Activated CD4-positive, alpha-beta memory T cell treated with anti-CD3 and anti-CD28 coated beads for 36 hours (primary cell): ENCODE data around the gene CARNS1. TPM values are rescaled to one million over a fixed set of nuclear protein-coding genes. Genes with fewer than 3 reads are reported as not detected.

ENCODE experiments used
- CTCF ChIA-PET: fragments of 350-600 bp; sonication (Branson Sonifier 250); formaldehyde crosslinking; loops from one replicate; lab custom pipeline; 2021; ENCODE audit warnings: antibody characterized with exemption, inconsistent platforms; lab: Charles Lee
- POLR2A ChIA-PET: fragments of 350-600 bp; sonication (Branson Sonifier 250); formaldehyde crosslinking; loops from one replicate; lab custom pipeline; 2021; ENCODE audit warnings: antibody characterized with exemption; lab: Charles Lee
- DNase-seq: peaks from one replicate; pipeline ENCODE4 v3.0.0-alpha.2; 2020
- H3K27ac Mint-ChIP-seq: one replicate; pipeline ENCODE4 v1.8.0; 2021; ENCODE audit warnings: mixed read lengths
- H3K27me3 Mint-ChIP-seq: one replicate; pipeline ENCODE4 v1.8.0; 2021; ENCODE audit warnings: mixed read lengths
- H3K36me3 Mint-ChIP-seq: one replicate; pipeline ENCODE4 v1.8.0; 2021; ENCODE audit warnings: mixed read lengths
- H3K4me1 Mint-ChIP-seq: one replicate; pipeline ENCODE4 v1.8.0; 2021; ENCODE audit warnings: low read depth, mixed read lengths
- H3K4me3 Mint-ChIP-seq: one replicate; pipeline ENCODE4 v1.8.0; 2021; ENCODE audit warnings: mild to moderate bottlenecking, mixed read lengths
- H3K9me3 Mint-ChIP-seq: one replicate; pipeline ENCODE4 v1.8.0; 2021; ENCODE audit warnings: mixed read lengths
- intact Hi-C: fragments of 100-400 bp; cut with micrococcal nuclease; formaldehyde crosslinking; loops from one replicate; pipeline ENCODE4 v1.15.1; 2023
- total RNA-seq, 2 experiments: library from RNA; stranded (reverse); gene quantifications; one replicate each; pipeline ENCODE4 v1.2.3, GENCODE V29; 2021

Gene CARNS1
- total RNA-seq, 2 experiments from 2014 or later = 2.3 to 3.3 TPM

DNA sequence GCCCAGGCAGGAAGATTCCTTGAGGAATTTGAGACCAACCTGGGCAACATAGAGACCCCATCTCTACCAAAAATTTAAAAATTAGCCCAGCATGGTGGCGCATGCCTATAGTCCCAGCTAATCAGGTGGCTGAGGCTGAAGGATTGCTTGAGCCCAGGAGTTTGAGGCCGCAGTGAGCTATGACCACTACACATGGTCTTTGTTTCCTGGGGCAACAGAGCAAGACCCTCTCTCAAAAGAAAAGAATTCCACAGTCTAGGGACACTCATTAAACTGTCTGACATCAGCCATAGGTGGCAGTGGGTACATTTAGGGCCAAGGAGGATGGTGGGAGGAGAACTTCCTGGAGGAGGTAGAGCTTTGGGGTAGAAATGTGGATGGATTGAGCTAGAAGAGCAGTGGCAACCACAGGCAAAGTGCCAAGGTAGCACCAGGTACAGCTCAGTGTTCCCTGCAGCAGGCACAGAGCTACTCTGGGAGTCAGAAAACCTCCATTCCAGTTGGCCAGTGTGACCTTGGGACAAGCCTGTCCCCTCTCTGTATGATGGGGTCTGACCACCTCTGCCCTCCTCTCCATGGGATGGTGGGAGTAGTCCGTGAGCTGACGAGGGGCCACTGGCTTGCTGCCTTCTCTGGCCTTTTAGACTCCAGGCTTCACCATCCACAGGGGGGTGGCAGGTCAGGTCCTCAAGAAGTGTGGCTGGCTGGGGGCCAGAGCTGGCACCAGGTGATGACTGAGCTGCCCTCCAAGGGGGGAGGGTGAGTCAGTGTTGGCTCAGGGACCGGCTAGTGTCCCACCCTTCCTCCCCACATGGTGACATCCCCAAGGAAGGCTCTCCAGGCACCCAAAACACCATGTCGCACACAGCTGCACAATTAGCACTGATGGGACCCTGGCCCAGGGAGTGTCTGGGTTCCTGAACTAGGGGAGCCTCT is 38.3 kb upstream of the CARNS1 start:
- POLR2A ChIA-PET = no interaction called here
- Mint-ChIP-seq H3K4me1 (peaks cover 15% of the 10 kb centered on the region), H3K4me3 (no peak overlapping the region), H3K27me3 (peaks cover 6% of the 10 kb centered on the region), H3K36me3 (no peaks in the 10 kb centered on the region), H3K27ac (no peak overlapping the region), H3K9me3 (no peaks in the 10 kb centered on the region)
- intact Hi-C loops = no loop called here
- DNase-seq = no peak
- CTCF ChIA-PET = interaction anchor here (0.7 to 21.4 kb wide), 3 partner anchors 21 to 48 kb away, joined by 4 to 995 read pairs (median 21); partner anchors contain the start of gene POLD4

DNA sequence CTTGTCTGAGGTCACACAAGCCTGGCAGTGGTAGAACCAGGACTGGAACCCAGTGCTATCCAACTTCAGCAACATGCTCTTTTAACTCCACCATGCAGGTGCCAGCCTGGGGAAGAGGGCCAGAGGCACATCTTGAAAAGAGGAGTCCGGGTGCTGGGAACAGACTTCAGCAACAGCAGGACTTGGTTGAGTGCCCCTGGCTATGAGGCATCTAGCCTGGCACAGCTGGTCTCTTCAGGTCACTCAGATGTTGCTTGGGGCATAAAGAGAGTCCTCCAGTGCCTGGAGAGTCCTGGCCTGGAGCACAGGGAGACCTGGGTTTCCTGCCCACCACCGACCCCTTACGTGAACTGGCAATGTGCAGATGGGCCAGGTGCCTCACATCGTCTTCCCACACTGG is 36.9 kb upstream of the CARNS1 start:
- Mint-ChIP-seq H3K4me1 (peaks cover 16% of the 10 kb centered on the region), H3K9me3 (no peaks in the 10 kb centered on the region), H3K27me3 (peaks cover 6% of the 10 kb centered on the region), H3K27ac (no peak overlapping the region), H3K4me3 (no peak overlapping the region), H3K36me3 (no peaks in the 10 kb centered on the region)
- no peak for DNase-seq
- ChIA-PET POLR2A (interaction anchor here (0.9 kb wide), 1 partner anchor 22 kb away, joined by 4 read pairs; no protein-coding TSS in a partner anchor), CTCF (interaction anchor here (1.0 to 21.4 kb wide), 3 partner anchors 22 to 33 kb away, joined by 3 to 995 read pairs (median 92); partner anchors contain the start of genes POLD4 and PPP1CA)
- intact Hi-C loops = no loop called here

DNA sequence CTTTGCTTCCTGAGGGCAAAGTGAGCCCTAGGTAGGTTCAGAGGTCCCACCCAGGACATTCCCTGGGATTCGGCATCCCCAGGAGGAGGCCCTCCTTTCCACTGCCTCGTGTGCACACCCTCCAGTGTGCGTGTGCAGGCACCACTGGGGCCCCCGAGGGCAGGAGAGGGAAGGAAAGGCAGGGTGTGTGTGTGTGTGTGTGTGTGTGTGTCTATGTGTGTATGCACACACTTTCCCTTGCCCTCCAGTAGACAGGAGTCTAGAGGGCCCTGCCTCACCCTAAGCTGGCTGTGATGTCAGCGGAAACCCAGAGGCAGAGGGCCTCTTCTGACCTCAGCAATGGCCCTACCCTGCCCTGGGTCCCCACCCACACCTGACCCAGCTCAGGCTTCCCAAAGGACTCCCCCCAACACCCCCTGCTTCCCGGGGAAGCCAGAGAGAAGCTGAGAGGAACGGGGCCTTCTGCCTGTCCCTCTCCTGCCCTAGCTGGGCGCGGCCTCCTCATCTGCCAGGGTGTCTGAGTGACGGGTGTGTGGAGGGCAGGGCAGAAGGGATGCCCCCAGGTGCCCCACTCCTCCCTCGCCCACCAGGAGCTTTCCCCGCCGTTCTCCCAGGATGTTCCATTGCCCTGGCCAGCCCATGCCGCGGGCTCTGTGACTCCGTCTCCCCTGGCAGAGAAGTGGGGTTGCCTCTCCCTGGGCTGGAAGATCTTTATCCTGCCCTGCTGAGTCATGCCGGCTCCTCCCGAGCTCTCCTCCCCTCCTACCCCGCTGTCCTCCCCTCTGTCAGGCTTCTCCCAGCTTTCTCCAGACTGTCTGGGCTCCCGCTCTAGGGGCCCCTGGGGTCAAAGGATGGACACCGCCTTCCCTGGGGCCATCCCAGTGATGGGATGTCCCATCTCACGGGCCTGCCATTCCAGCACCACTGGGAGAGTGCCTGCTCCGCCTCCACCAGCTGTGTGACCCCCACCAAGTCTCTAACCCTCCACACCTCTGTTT is 36.1 kb upstream of the CARNS1 start:
- POLR2A ChIA-PET = interaction anchor here (0.9 kb wide), 1 partner anchor 21 kb away, joined by 4 read pairs; no protein-coding TSS in a partner anchor
- no peak overlapping the region for H3K27ac Mint-ChIP-seq
- H3K9me3 Mint-ChIP-seq = no peaks in the 10 kb centered on the region
- H3K4me3 Mint-ChIP-seq = no peak overlapping the region
- peaks cover 11% of the 10 kb centered on the region for H3K4me1 Mint-ChIP-seq
- DNase-seq = no peak
- intact Hi-C loops = loop anchor here (5.0 kb wide), 1 partner anchor 117 kb away; no protein-coding TSS in a partner anchor
- H3K36me3 Mint-ChIP-seq = no peaks in the 10 kb centered on the region
- H3K27me3 Mint-ChIP-seq = peaks cover 2% of the 10 kb centered on the region
- CTCF ChIA-PET = interaction anchor here (1.0 to 21.4 kb wide), 3 partner anchors 23 to 33 kb away, joined by 3 to 995 read pairs (median 92); partner anchors contain the start of genes POLD4 and PPP1CA

DNA sequence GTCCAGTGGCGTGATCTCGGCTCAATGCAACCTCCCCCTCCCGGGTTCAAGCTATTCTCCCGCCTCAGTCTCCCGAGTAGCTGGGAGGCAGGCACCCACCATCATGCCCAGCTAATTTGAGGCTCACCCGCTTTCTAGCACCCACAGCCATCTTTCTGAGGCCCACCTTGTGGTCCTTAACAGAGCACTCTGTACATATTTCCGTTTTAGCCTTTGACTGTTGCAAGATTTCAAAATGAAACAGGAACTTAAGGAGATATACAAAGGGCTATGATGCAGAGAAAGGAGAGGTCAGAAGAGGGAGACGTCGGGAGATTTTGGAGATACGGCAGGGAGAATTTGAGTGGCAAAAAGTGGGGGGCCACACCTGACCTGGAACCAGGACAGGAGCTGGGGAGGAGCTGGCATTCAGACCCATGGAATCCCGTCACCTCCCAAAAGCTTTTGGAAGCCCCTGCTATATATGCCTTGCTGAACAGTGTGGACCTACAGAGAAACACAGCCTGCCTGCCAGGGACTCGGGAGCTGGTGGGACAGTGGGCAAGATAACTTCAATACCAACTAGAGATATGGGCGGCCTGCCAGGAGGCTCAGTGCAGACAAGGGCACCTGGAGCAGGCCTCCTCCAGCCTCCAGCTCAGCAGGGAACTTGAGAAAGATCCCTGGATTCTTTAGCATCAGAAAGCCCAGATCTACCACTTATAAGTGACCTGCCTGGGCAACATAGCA is 34.1 kb upstream of the CARNS1 start:
- H3K27me3 Mint-ChIP-seq = no peaks in the 10 kb centered on the region
- intact Hi-C loops = loop anchor here (5.0 kb wide), 1 partner anchor 119 kb away; no protein-coding TSS in a partner anchor
- H3K9me3 Mint-ChIP-seq = no peaks in the 10 kb centered on the region
- DNase-seq = no peak
- ChIA-PET POLR2A (interaction anchor here (0.7 to 2.4 kb wide), 6 partner anchors 10 to 30 kb away, joined by 3 to 14 read pairs (median 4); partner anchors contain the start of genes POLD4 and RAD9A), CTCF (interaction anchor here (0.9 to 21.4 kb wide), 21 partner anchors 10 to 301 kb away, joined by 3 to 995 read pairs (median 8); partner anchors contain the start of genes ANKRD13D, CLCF1, GRK2 and POLD4)
- peaks cover 6% of the 10 kb centered on the region for H3K4me1 Mint-ChIP-seq
- no peak overlapping the region for H3K27ac Mint-ChIP-seq
- H3K4me3 Mint-ChIP-seq = no peak overlapping the region
- no peaks in the 10 kb centered on the region for H3K36me3 Mint-ChIP-seq

DNA sequence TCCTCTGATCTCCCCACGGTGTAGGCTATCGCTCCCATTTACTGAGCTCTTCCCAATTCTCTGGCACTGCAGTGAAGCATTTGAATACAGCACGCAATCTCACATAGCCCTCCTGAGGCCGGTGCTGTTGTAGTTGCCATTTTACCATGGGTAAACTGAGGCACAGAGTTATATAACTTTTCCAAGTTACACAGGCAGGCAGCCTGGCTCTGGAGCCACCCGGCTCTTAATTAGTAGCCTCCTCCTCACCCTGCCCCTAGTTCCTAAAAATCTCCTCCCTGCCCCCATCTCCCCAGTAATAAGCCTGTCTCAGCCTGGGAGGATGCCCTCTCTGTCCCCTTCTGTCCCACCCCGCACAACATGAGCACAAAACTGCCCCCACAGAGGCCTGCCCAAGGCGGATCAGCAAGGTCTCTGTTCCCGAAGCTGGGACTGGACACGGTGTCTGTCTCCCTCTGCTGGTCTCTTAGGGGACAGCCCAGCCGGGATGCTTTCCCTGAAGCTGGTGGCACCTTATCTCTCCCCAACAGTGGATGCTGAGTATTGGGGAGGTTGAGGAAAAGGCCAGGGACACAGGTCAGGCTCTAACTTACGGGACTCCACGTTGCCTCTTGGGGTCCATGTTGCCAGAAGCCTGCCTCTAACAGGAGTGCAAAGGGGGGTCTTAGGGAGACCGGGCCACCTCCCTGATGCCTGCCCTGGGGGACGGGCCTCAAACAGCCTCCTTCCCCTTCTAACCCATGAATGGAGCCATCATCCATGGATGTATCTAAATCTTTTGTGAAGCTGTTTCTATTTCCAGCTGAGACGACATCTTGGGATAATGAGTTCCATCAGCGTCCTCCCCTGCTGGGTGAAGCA is 33.0 kb upstream of the CARNS1 start:
- no peak overlapping the region for H3K4me3 Mint-ChIP-seq
- ChIA-PET CTCF (interaction anchor here (0.5 to 21.4 kb wide), 34 partner anchors 10 to 302 kb away, joined by 3 to 995 read pairs (median 6); partner anchors contain the start of genes ANKRD13D, CLCF1, GRK2 and POLD4), POLR2A (interaction anchor here (0.7 to 2.4 kb wide), 6 partner anchors 9 to 31 kb away, joined by 3 to 14 read pairs (median 4); partner anchors contain the start of genes POLD4 and RAD9A)
- peak; percentile 90 for DNase-seq
- H3K27me3 Mint-ChIP-seq = no peaks in the 10 kb centered on the region
- no peaks in the 10 kb centered on the region for H3K36me3 Mint-ChIP-seq
- no peaks in the 10 kb centered on the region for H3K9me3 Mint-ChIP-seq
- peaks cover 6% of the 10 kb centered on the region for H3K4me1 Mint-ChIP-seq
- intact Hi-C loops = loop anchor here (1.0 to 5.0 kb wide), 4 partner anchors 25 to 301 kb away; no protein-coding TSS in a partner anchor
- H3K27ac Mint-ChIP-seq = no peak overlapping the region

DNA sequence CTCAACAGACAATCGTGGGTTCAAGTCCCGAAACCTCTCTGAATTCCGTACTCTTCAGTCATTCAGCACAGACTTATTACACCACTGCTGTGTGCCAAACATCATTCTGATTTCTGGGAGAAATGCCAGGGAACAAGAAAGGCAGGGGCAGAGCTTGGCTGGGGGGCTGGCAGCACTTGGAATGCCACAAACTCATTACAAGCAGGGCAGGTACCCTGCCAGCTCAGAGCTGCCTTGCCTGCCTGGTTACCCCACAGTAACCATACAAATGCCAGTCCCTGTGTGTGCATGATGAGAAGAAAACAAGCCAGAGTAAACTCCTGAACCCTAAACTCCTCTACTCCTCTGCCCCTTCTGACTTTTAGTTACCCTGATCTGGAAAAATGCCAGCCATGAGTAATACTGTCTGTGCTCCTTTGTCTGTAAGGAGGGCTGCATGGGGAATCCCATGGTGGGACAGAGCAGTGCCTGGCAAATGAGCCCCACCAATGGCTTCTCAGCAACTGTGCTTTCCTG is 30.6 kb upstream of the CARNS1 start:
- no peak overlapping the region for H3K4me3 Mint-ChIP-seq
- no peaks in the 10 kb centered on the region for H3K9me3 Mint-ChIP-seq
- H3K27ac Mint-ChIP-seq = no peak overlapping the region
- ChIA-PET POLR2A (no interaction called here), CTCF (interaction anchor here (0.6 to 21.4 kb wide), 6 partner anchors 13 to 304 kb away, joined by 3 to 995 read pairs (median 12); partner anchors contain the start of genes CLCF1 and POLD4)
- H3K27me3 Mint-ChIP-seq = no peaks in the 10 kb centered on the region
- H3K4me1 Mint-ChIP-seq = peaks cover 9% of the 10 kb centered on the region
- DNase-seq = no peak
- intact Hi-C loops = loop anchor here (5.0 kb wide), 1 partner anchor 123 kb away; no protein-coding TSS in a partner anchor
- H3K36me3 Mint-ChIP-seq = no peaks in the 10 kb centered on the region

DNA sequence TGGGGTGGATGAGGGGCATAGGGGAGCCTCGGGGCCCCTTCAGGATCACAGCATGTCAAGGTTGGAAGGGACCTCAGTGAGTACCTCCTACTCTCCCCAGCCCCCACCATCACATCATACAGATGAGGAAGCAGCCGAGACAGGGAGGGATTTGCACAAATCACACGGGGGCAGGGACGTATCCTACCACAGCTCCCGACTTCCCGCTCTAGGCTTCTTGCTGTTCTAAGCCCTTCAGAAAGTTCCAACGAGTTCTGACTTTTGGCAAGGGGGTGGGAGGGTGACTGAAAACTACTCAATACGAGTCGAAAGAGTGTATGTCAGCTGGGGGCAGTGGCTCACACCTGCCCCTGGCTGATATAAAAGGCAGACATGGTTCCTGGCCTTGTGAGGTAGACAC is 28.4 kb upstream of the CARNS1 start:
- Mint-ChIP-seq H3K9me3 (no peaks in the 10 kb centered on the region), H3K27me3 (no peaks in the 10 kb centered on the region), H3K4me3 (no peak overlapping the region), H3K4me1 (peaks cover 17% of the 10 kb centered on the region), H3K36me3 (no peaks in the 10 kb centered on the region), H3K27ac (no peak overlapping the region)
- no peak for DNase-seq
- ChIA-PET POLR2A (interaction anchor here (0.6 kb wide), 2 partner anchors 17 to 129 kb away, joined by 3 read pairs; no protein-coding TSS in a partner anchor), CTCF (interaction anchor here (0.6 to 21.4 kb wide), 7 partner anchors 16 to 271 kb away, joined by 3 to 995 read pairs (median 3); partner anchors contain the start of genes CLCF1, POLD4 and TBC1D10C)
- intact Hi-C loops = no loop called here

DNA sequence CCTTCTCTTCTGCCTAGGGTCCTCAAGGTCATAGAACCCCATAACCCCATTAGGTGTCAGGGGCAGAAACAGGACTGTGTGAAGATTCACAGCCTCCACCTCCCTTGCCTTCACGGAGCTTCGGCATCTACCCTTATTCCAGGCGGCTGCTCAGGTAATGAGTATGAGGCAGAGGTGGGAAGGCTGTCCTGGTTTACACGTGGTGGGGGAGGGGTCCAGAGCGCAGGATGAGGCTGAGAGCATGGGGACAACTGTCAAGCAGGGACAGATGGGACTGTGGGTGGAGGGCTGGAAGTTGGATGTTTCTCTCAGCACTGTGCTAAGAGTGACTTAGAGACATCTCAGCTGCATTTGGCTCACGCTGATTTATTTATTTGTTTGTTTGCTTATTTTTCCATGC is 28.0 kb upstream of the CARNS1 start:
- CTCF ChIA-PET = interaction anchor here (0.9 to 21.4 kb wide), 5 partner anchors 16 to 270 kb away, joined by 3 to 995 read pairs (median 20); partner anchors contain the start of genes CLCF1 and POLD4
- no peak for DNase-seq
- Mint-ChIP-seq H3K27me3 (no peaks in the 10 kb centered on the region), H3K27ac (no peak overlapping the region), H3K36me3 (no peaks in the 10 kb centered on the region), H3K9me3 (no peaks in the 10 kb centered on the region), H3K4me1 (peaks cover 19% of the 10 kb centered on the region), H3K4me3 (no peak overlapping the region)
- intact Hi-C loops = no loop called here
- POLR2A ChIA-PET = interaction anchor here (0.6 kb wide), 1 partner anchor 17 kb away, joined by 3 read pairs; no protein-coding TSS in a partner anchor

DNA sequence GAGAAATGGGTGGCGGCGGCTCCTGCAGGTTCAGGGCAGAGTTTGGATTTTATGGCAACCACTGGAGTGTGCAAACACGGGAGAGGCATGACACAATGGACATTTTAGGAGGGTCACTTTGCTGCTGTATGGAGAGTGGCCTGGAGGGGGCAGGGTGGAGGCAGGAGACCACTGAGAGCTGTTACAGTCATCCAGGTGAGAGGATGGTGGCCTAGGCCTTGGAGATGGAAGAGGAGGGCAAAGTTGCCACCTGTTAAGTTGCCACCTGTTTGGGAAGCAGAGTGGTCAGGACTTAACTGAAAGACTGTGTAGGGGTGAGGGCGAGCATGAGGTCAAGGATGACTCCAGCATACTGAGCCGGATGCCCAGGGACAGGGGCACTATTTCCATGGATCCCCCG is 26.0 kb upstream of the CARNS1 start:
- Mint-ChIP-seq H3K36me3 (no peaks in the 10 kb centered on the region), H3K27ac (no peak overlapping the region), H3K4me3 (peak overlapping the region; percentile 38), H3K27me3 (no peaks in the 10 kb centered on the region), H3K9me3 (no peaks in the 10 kb centered on the region), H3K4me1 (peaks cover 29% of the 10 kb centered on the region)
- POLR2A ChIA-PET = no interaction called here
- peak; percentile 74 for DNase-seq
- CTCF ChIA-PET = interaction anchor here (1.1 to 21.4 kb wide), 5 partner anchors 15 to 79 kb away, joined by 3 to 995 read pairs (median 4); partner anchors contain the start of genes POLD4, TBC1D10C and TMEM134
- intact Hi-C loops = loop anchor here (1.0 kb wide), 1 partner anchor 117 kb away; no protein-coding TSS in a partner anchor
